ENCODE results near the gene SOX6. TPM values are rescaled to one million over a fixed set of nuclear protein-coding genes. Genes with fewer than 3 reads are reported as not detected.

Gene SOX6
- polyA plus RNA-seq, 1 donor from 2014 or later, result 2.2 TPM

GRCh38 chr11:16195651-16196050 is 160.7 kb downstream of the SOX6 start:
- TF ChIP-seq REST (IDR thresholded peaks at IDR 0.05; ENCODE audit: borderline replicate concordance) (no peak), EZH2 (IDR thresholded peaks at IDR 0.05; ENCODE audit: borderline replicate concordance, insufficient read depth, low read length, poor library complexity, severe bottlenecking) (no peak), CTCF (IDR thresholded peaks at IDR 0.05; ENCODE audit: poor library complexity, severe bottlenecking) (no peak), POLR2AphosphoS5 (IDR thresholded peaks at IDR 0.05) (no peak), EP300 (conservative IDR thresholded peaks at IDR 0.05; ENCODE audit: poor library complexity, severe bottlenecking) (no peak), MXI1 (conservative IDR thresholded peaks at IDR 0.05; ENCODE audit: poor library complexity, severe bottlenecking) (no peak), SMC3 (conservative IDR thresholded peaks at IDR 0.05; ENCODE audit: poor library complexity) (no peak), TAF1 (IDR thresholded peaks at IDR 0.05; ENCODE audit: low read depth) (no peak), RAD21 (conservative IDR thresholded peaks at IDR 0.05) (no peak)
- H4K20me1 ChIP-seq (ENCODE audit: insufficient read depth), result no peaks in the 10 kb centered on the region
- H3K4me2 ChIP-seq (ENCODE audit: low read length), result no peak overlapping the region
- no peak overlapping the region for H3K27ac ChIP-seq (ENCODE audit: low read length)
- no peak overlapping the region for H3K9ac ChIP-seq (ENCODE audit: low read length)
- no peaks in the 10 kb centered on the region for H3K9me2 ChIP-seq (ENCODE audit: insufficient read depth, low read length)
- no peaks in the 10 kb centered on the region for H3K27me3 ChIP-seq (ENCODE audit: insufficient read depth, low read depth, low read length)
- no peak overlapping the region for H3K4me3 ChIP-seq (ENCODE audit: low read length)
- H2AFZ ChIP-seq (ENCODE audit: low read depth, low read length), result no peak overlapping the region
- H3K9me3 ChIP-seq (ENCODE audit: low read length), result no peaks in the 10 kb centered on the region
- peaks cover 2% of the 10 kb centered on the region for H3F3A ChIP-seq (ENCODE audit: insufficient read depth, low read length, poor library complexity, severe bottlenecking)
- no peaks in the 10 kb centered on the region for H3K36me3 ChIP-seq (ENCODE audit: insufficient read depth, low read length)
- H3K79me2 ChIP-seq (replicated peaks; ENCODE audit: insufficient read depth, low read length), result no peaks in the 10 kb centered on the region

- Histone ChIP-seq H2AFZ (ENCODE audit: low read depth, low read length) (no peak overlapping the region), H3K27me3 (ENCODE audit: insufficient read depth, low read depth, low read length) (no peaks in the 10 kb centered on the region), H4K20me1 (ENCODE audit: insufficient read depth) (no peaks in the 10 kb centered on the region), H3K36me3 (ENCODE audit: insufficient read depth, low read length) (no peaks in the 10 kb centered on the region), H3K79me2 (replicated peaks; ENCODE audit: insufficient read depth, low read length) (no peaks in the 10 kb centered on the region), H3K4me3 (ENCODE audit: low read length) (no peak overlapping the region), H3K27ac (ENCODE audit: low read length) (no peak overlapping the region), H3K9me2 (ENCODE audit: insufficient read depth, low read length) (no peaks in the 10 kb centered on the region), H3K9ac (ENCODE audit: low read length) (no peak overlapping the region), H3F3A (ENCODE audit: insufficient read depth, low read length, poor library complexity, severe bottlenecking) (peaks cover 2% of the 10 kb centered on the region), H3K4me2 (ENCODE audit: low read length) (no peak overlapping the region), H3K9me3 (ENCODE audit: low read length) (no peaks in the 10 kb centered on the region)
- TF ChIP-seq REST (IDR thresholded peaks at IDR 0.05; ENCODE audit: borderline replicate concordance) (peak; percentile 18), CTCF (IDR thresholded peaks at IDR 0.05; ENCODE audit: poor library complexity, severe bottlenecking) (no peak), EZH2 (IDR thresholded peaks at IDR 0.05; ENCODE audit: borderline replicate concordance, insufficient read depth, low read length, poor library complexity, severe bottlenecking) (no peak), SMC3 (conservative IDR thresholded peaks at IDR 0.05; ENCODE audit: poor library complexity) (no peak), RAD21 (conservative IDR thresholded peaks at IDR 0.05) (no peak), TAF1 (IDR thresholded peaks at IDR 0.05; ENCODE audit: low read depth) (no peak), POLR2AphosphoS5 (IDR thresholded peaks at IDR 0.05) (no peak)
These were observed 161.8 kb downstream of the SOX6 start for GRCh38 chr11:16194566-16194965.
